ENCODE measurements around the gene NXPH3.
A peak's percentile ranks its signal among the peaks of the same experiment; 100 is the strongest.

The NXPH3 gene

GRCh38 chr17:49573510-49574322 is 2.0 kb upstream of the NXPH3 start:
- Histone ChIP-seq H3K4me3 (no peak overlapping the region), H3K27ac (no peak overlapping the region)

GRCh38 chr17:49574323-49574781 is 1.3 kb upstream of the NXPH3 start:
- Histone ChIP-seq H3K27ac (no peak overlapping the region), H3K4me3 (no peak overlapping the region)

GRCh38 chr17:49574945-49575678 is 559 bp upstream of the NXPH3 start:
- Histone ChIP-seq H3K4me3 (peak overlapping the region in 5 of 7 experiments; percentile 32 to 54 (median 37)), H3K27ac (peak overlapping the region in 2 of 21 experiments; percentile 24 to 28)

- H3K27ac ChIP-seq, result peak overlapping the region in 9 of 21 experiments; percentile 11 to 77 (median 62)
- H3K4me3 ChIP-seq, result peak overlapping the region; percentile 32 to 54 (median 39)
Observed at GRCh38 chr17:49576088-49576916, 631 bp downstream of the NXPH3 start.

- peak overlapping the region in 9 of 21 experiments; percentile 11 to 77 (median 62) for H3K27ac ChIP-seq
- peak overlapping the region; percentile 32 to 54 (median 39) for H3K4me3 ChIP-seq
Observed at GRCh38 chr17:49576917-49577649, 1.4 kb downstream of the NXPH3 start.

GRCh38 chr17:49577650-49577934 is 1.9 kb downstream of the NXPH3 start:
- peak overlapping the region in 1 of 7 experiments; percentile 54 for H3K4me3 ChIP-seq
- peak overlapping the region in 3 of 21 experiments; percentile 11 to 66 (median 62) for H3K27ac ChIP-seq

GRCh38 chr17:49577963-49578362 is 2.3 kb downstream of the NXPH3 start:
- H3K27ac ChIP-seq, result peak overlapping the region in 1 of 21 experiments; percentile 30
- no peak overlapping the region for H3K4me3 ChIP-seq

GRCh38 chr17:49578414-49578813 is 2.7 kb downstream of the NXPH3 start:
- peak overlapping the region in 2 of 21 experiments; percentile 16 to 30 for H3K27ac ChIP-seq
- H3K4me3 ChIP-seq, result no peak overlapping the region

GRCh38 chr17:49578952-49579500 is 3.4 kb downstream of the NXPH3 start:
- no peak overlapping the region for H3K27ac ChIP-seq
- H3K4me3 ChIP-seq, result no peak overlapping the region

GRCh38 chr17:49579522-49579921 is 3.9 kb downstream of the NXPH3 start:
- no peak overlapping the region for H3K27ac ChIP-seq
- no peak overlapping the region for H3K4me3 ChIP-seq

GRCh38 chr17:49580055-49580721 is 4.5 kb downstream of the NXPH3 start:
- Histone ChIP-seq H3K4me3 (no peak overlapping the region), H3K27ac (no peak overlapping the region)

- H3K4me3 ChIP-seq, result no peak overlapping the region
- no peak overlapping the region for H3K27ac ChIP-seq
Observed at GRCh38 chr17:49580981-49581647, 5.4 kb downstream of the NXPH3 start.

GRCh38 chr17:49581648-49581998 is 6.0 kb downstream of the NXPH3 start:
- Histone ChIP-seq H3K4me3 (no peak overlapping the region), H3K27ac (no peak overlapping the region)

GRCh38 chr17:49582055-49582722 is 6.5 kb downstream of the NXPH3 start:
- H3K27ac ChIP-seq, result no peak overlapping the region

GRCh38 chr17:49582789-49583188 is 7.1 kb downstream of the NXPH3 start:
- Histone ChIP-seq H3K4me3 (no peak overlapping the region), H3K27ac (no peak overlapping the region)

More at GRCh38 chr17:49582055-49582722, 6.5 kb downstream of the NXPH3 start:
- H3K4me3 ChIP-seq, result no peak overlapping the region

GRCh38 chr17:49583226-49583625 is 7.6 kb downstream of the NXPH3 start:
- Histone ChIP-seq H3K27ac (no peak overlapping the region), H3K4me3 (no peak overlapping the region)

- Histone ChIP-seq H3K27ac (no peak overlapping the region), H3K4me3 (no peak overlapping the region)
Observed at GRCh38 chr17:49583889-49584288, 8.2 kb downstream of the NXPH3 start.

Measured in skin epidermis (tissue), 12 donors.